Activated T-helper 1 cell treated with anti-CD3 and anti-CD28 coated beads, Interleukin-12 subunit alpha, Interleukin-12 subunit beta, Interleukin-2, Interleukin-4 antibody, amounts not matched to agents 30 ng/mL and 10 ng/mL and 1 ng/mL, durations not matched to agents 14 hours and 24 hours and 36 hours (primary cell): ENCODE measurements around the gene KLF8. TPM values are rescaled to one million over a fixed set of nuclear protein-coding genes. Genes with fewer than 3 reads are reported as not detected.
A peak's percentile ranks its signal among the peaks of the same experiment; 100 is the strongest.

Source experiments
- DNase-seq: peaks from one replicate; pipeline ENCODE4 v3.0.0; 2021; ENCODE audit warnings: low spot score
- H3K27ac Mint-ChIP-seq: one replicate; pipeline ENCODE4 v1.8.0; 2021; ENCODE audit warnings: mild to moderate bottlenecking, mixed read lengths
- H3K27me3 Mint-ChIP-seq: one replicate; pipeline ENCODE4 v1.8.0; 2022; ENCODE audit warnings: mild to moderate bottlenecking, moderate library complexity, mixed read lengths; ENCODE audit not compliant: insufficient read depth
- H3K36me3 Mint-ChIP-seq: one replicate; pipeline ENCODE4 v1.8.0; 2021; ENCODE audit warnings: low read depth, mixed read lengths
- H3K4me1 Mint-ChIP-seq: one replicate; pipeline ENCODE4 v1.8.0; 2021; ENCODE audit warnings: low read depth, mixed read lengths
- H3K4me3 Mint-ChIP-seq: one replicate; pipeline ENCODE4 v1.8.0; 2021; ENCODE audit warnings: mild to moderate bottlenecking, moderate library complexity, mixed read lengths
- H3K9me3 Mint-ChIP-seq: one replicate; pipeline ENCODE4 v1.8.0; 2021; ENCODE audit warnings: mixed read lengths
- intact Hi-C: fragments of 100-400 bp; cut with micrococcal nuclease; formaldehyde crosslinking; loops from one replicate; pipeline ENCODE4 v1.15.1; 2024
- total RNA-seq: library from RNA; stranded (reverse); gene quantifications from 2 replicates; pipeline ENCODE4 v1.2.3, GENCODE V29; 2022

Gene KLF8
- total RNA-seq, 1 donor from 2014 or later = 6.3 TPM

DNA sequence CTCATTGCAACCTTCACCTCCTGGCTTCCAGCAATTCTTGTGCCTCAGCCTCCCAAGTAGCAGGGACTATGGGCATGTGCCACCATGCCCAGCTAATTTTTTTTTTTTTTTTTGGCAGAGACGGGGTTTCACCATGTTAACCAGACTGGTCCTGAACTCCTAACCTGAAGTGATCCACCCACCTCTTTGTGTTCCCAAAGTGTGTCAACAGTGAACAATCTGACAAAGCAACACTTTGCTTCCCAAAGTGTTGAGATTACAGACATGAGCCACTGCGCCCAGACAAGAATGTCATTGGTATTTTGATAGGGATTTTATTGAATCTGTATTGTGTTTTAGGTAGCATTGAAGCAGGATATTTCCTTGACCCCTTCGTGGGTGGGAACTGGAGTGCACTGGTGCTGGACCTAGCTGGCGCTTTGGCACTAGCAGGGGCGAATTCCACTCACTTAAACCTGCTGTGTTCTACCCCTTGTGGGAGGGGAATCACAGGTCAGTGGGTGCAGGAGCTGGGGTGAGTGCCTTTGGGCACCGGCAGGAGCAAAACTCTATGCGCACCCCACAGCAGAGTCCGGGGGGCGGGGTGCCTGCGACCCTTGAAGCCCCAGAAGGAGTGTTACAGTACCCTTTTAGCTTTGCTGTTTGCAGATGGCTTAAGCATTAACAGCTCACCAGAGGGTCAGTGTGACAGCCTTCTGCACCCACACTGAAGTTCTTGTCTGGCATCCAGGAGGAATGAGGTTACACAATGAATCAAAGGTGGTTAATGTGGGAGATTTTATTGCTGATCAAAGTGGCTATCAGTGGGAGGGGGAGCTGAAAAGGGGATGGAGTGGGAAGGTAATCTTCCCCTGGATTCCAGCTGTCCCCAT, 21.9 kb downstream of the KLF8 start:
- no peaks in the 10 kb centered on the region for H3K4me1 Mint-ChIP-seq
- DNase-seq = no peak
- no peaks in the 10 kb centered on the region for H3K27me3 Mint-ChIP-seq
- peaks cover 6% of the 10 kb centered on the region for H3K36me3 Mint-ChIP-seq
- H3K9me3 Mint-ChIP-seq = no peaks in the 10 kb centered on the region
- H3K4me3 Mint-ChIP-seq = no peak overlapping the region
- no peak overlapping the region for H3K27ac Mint-ChIP-seq
- intact Hi-C loops = no loop called here

DNA sequence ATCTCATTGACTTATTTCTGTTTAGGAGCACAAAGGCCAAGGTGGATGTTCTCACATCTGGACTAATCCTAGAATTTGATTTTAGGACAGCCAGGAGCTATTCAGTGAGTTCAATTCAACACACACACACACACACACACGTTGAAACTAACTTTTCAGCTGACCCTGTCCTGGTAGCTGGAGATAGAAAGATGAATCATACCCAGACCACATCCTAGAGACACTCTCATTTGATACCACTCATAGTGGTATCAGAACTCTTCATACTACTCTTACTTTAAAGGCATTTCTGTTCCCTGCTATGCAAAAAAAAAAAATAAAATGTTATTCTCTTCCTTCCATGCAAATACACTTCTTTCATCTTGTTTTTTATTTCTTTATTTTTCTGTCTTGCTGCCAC, 36.7 kb downstream of the KLF8 start:
- intact Hi-C loops = no loop called here
- no peaks in the 10 kb centered on the region for H3K9me3 Mint-ChIP-seq
- DNase-seq = no peak
- H3K27me3 Mint-ChIP-seq = no peaks in the 10 kb centered on the region
- no peak overlapping the region for H3K27ac Mint-ChIP-seq
- peaks cover 13% of the 10 kb centered on the region for H3K4me1 Mint-ChIP-seq
- H3K4me3 Mint-ChIP-seq = no peak overlapping the region
- peaks cover 19% of the 10 kb centered on the region for H3K36me3 Mint-ChIP-seq

DNA sequence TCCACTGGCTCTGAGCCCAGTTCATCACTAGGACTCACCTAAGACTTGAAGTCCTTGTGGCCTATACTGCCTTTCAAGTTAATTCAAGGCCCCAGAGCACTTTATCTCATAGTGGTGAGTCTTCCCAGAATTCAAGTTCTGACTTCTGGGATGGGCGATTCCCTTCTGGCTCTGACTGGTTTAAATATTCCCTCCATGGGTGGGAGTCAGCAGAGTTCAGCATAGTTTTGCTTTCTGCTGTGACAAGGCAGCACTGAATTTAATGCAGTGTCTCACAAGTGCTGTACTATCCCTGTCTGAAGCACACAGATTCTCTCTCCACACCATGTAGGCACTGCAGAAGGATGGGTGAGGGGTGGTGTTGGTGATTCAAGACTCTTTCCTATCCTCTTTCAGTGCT, 46.5 kb downstream of the KLF8 start:
- Mint-ChIP-seq H3K36me3 (no peaks in the 10 kb centered on the region), H3K9me3 (no peaks in the 10 kb centered on the region), H3K4me1 (peaks cover 11% of the 10 kb centered on the region), H3K27me3 (peaks cover 2% of the 10 kb centered on the region), H3K4me3 (no peak overlapping the region), H3K27ac (no peak overlapping the region)
- intact Hi-C loops = no loop called here
- DNase-seq = no peak

DNA sequence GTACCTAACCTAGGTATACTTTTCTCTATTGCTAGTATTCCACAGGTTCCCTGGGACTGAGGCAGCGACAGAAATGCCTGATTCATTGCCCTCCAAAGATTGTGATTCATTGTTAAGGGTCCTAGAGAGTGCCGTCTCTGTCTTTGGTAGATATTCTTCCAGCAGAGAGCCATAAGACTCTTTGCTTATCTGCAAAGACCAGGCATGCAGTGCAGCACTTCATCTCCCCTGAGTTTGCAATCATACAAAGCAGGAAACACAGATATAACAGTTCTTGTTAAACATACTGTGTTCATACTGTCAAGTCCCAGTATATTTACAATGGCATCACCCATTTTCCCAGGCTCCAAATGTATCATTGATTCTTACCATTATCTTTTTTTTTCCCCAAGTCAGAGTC, 47.7 kb downstream of the KLF8 start:
- Mint-ChIP-seq H3K36me3 (peaks cover 3% of the 10 kb centered on the region), H3K4me1 (peaks cover 11% of the 10 kb centered on the region), H3K27ac (no peak overlapping the region), H3K4me3 (no peak overlapping the region), H3K9me3 (no peaks in the 10 kb centered on the region), H3K27me3 (peaks cover 2% of the 10 kb centered on the region)
- DNase-seq = no peak
- intact Hi-C loops = loop anchor here (5.0 kb wide), 1 partner anchor 697 kb away; no protein-coding TSS in a partner anchor

DNA sequence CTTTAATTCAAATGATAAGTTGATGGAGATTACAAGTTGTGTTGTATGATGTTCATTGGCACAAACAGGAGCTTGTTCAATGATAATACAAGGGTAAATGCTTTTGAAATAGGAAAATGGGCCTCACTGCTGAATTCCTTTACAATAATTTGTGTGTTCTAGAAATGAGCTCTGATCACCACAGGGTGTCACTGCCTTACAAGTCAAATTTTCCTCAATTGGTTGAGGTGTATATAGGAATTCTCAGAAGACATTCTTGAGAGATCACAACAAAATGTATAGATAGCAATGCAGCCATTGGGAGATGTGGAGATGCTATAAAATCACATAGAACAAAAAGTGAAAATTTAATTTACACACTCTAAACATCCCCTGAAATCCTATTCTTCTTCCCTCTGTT, 49.6 kb downstream of the KLF8 start:
- Mint-ChIP-seq H3K9me3 (no peaks in the 10 kb centered on the region), H3K4me1 (peaks cover 11% of the 10 kb centered on the region), H3K27me3 (no peaks in the 10 kb centered on the region), H3K27ac (no peak overlapping the region), H3K4me3 (no peak overlapping the region), H3K36me3 (peaks cover 8% of the 10 kb centered on the region)
- DNase-seq = peak; percentile 1
- intact Hi-C loops = loop anchor here (1.0 to 5.0 kb wide), 3 partner anchors 281 to 696 kb away; partner anchors contain the start of gene UBQLN2

DNA sequence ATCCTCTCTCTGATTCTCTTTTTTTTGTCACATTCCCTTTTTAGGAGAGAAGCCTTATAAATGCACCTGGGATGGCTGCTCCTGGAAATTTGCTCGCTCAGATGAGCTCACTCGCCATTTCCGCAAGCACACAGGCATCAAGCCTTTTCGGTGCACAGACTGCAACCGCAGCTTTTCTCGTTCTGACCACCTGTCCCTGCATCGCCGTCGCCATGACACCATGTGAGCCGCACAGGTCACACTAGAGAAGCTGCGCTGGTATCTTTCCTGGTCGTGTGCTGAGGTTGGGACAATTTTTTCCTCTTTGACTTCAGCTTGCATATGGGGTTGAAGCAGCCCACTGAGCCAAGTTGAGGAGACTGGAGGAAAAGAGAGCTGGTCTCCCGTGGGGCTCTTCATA, 52.1 kb downstream of the KLF8 start:
- H3K27ac Mint-ChIP-seq = no peak overlapping the region
- no peaks in the 10 kb centered on the region for H3K9me3 Mint-ChIP-seq
- peaks cover 11% of the 10 kb centered on the region for H3K4me1 Mint-ChIP-seq
- no peak for DNase-seq
- no peak overlapping the region for H3K4me3 Mint-ChIP-seq
- intact Hi-C loops = loop anchor here (5.0 kb wide), 1 partner anchor 693 kb away; no protein-coding TSS in a partner anchor
- H3K27me3 Mint-ChIP-seq = no peaks in the 10 kb centered on the region
- peaks cover 17% of the 10 kb centered on the region for H3K36me3 Mint-ChIP-seq

DNA sequence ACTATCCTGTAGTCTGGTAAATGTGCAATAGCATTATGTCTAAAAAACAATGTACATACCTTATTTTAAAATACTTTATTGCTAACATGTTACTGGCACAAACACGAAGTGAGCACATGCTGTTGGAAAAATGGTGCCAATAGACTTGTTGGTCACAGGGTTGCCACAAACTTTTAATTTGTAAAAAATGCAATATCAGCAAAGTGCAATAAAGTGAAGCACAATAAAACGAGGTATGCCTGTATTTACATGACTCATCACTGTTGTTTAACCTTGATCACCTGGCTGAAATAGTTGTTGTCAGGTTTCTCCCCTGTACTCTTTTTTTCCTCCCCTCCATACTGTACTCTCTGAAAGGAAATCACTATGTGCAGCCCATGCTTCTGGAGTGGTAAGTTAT, 56.5 kb downstream of the KLF8 start:
- Mint-ChIP-seq H3K9me3 (peaks cover 6% of the 10 kb centered on the region), H3K4me3 (no peak overlapping the region), H3K27ac (no peak overlapping the region), H3K4me1 (no peaks in the 10 kb centered on the region), H3K27me3 (no peaks in the 10 kb centered on the region), H3K36me3 (peaks cover 20% of the 10 kb centered on the region)
- DNase-seq = no peak
- intact Hi-C loops = no loop called here

DNA sequence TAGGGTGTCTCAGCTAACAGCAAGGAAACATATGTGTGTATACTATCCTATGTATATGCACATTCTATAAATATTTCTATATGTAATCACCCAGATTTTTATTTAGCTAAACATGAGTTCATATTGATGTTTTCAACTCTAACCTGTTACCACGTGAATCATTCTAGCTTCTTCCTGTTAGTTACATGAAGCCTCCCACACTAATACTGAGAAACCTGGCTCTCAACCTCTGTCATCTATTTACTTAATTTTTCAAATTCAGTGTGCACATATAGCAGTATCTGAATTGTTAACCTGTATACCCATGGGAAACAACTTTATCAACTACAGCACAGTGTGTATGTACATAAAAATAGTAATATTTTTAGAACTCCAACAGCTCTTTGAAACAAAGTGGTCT, 57.3 kb downstream of the KLF8 start:
- H3K4me3 Mint-ChIP-seq = no peak overlapping the region
- no peaks in the 10 kb centered on the region for H3K4me1 Mint-ChIP-seq
- H3K27ac Mint-ChIP-seq = no peak overlapping the region
- DNase-seq = no peak
- intact Hi-C loops = no loop called here
- no peaks in the 10 kb centered on the region for H3K27me3 Mint-ChIP-seq
- H3K9me3 Mint-ChIP-seq = peaks cover 12% of the 10 kb centered on the region
- H3K36me3 Mint-ChIP-seq = peaks cover 20% of the 10 kb centered on the region

DNA sequence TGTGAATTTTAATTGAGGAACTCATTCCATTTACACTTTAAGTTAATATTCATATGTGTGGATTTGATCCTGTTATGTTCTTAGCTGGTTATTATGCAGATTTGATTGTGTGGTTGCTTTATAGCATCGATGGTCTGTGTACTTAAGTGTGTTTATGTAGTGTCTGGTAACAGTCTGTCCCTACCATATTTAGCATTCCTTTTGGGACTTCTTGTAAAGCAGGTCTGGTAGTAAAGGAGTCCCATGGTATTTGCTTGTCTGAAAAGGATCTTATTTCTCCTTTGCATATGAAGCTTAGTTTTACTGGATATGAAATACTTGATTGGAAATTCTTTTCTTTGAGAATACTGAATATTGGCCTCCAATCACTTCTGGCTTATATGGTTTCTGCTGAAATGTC, 76.6 kb downstream of the KLF8 start:
- peaks cover 8% of the 10 kb centered on the region for H3K4me1 Mint-ChIP-seq
- no peaks in the 10 kb centered on the region for H3K27me3 Mint-ChIP-seq
- H3K4me3 Mint-ChIP-seq = no peak overlapping the region
- peaks cover 31% of the 10 kb centered on the region for H3K9me3 Mint-ChIP-seq
- no peak overlapping the region for H3K27ac Mint-ChIP-seq
- H3K36me3 Mint-ChIP-seq = peaks cover 6% of the 10 kb centered on the region
- no peak for DNase-seq
- intact Hi-C loops = no loop called here

DNA sequence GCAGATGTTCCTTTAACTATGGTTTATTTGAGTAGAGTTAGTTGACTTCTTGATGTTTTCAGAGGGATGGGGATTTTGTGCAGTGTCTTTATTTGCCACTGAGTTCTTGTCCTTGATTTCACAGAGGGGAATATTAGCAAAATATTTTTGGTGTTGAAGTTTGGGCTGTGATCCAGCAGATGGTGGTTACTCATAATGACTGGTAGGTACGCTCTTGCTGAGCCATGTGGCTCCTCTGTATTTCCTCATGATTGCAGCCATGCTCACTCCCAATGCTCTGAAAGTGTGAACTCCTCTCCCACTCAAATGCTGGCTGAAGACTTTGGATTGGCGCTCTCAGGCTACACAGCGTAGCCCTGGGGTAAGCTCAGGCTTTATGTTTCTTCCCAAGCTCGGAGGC, 77.7 kb downstream of the KLF8 start:
- peaks cover 15% of the 10 kb centered on the region for H3K4me1 Mint-ChIP-seq
- intact Hi-C loops = no loop called here

DNA sequence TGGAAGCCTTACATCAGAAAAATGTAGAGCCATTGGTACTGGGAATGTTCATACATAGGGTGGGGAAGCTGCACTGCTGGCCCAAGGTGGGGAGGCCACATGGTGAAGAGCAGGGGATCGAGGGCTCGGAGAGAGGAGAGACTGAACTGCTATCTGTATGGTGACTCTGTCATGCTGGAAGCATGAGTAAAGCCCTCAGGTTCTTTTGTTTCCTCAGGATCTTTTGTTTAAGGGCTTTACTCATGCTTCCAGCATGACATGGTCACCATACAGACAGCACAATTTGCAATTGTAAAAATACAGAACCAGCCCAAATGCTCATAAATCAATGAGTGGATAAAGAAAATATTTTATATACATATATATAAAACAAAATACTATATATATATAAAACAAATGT, 78.4 kb downstream of the KLF8 start:
- peaks cover 6% of the 10 kb centered on the region for H3K36me3 Mint-ChIP-seq
- DNase-seq = no peak
- intact Hi-C loops = no loop called here
- H3K4me3 Mint-ChIP-seq = no peak overlapping the region
- H3K27me3 Mint-ChIP-seq = no peaks in the 10 kb centered on the region
- H3K27ac Mint-ChIP-seq = no peak overlapping the region
- H3K9me3 Mint-ChIP-seq = peaks cover 29% of the 10 kb centered on the region
- H3K4me1 Mint-ChIP-seq = peaks cover 15% of the 10 kb centered on the region

More for the DNA sequence above, 77.7 kb downstream of the KLF8 start:
- Mint-ChIP-seq H3K27ac (no peak overlapping the region), H3K4me3 (no peak overlapping the region), H3K27me3 (no peaks in the 10 kb centered on the region), H3K9me3 (peaks cover 31% of the 10 kb centered on the region), H3K36me3 (peaks cover 6% of the 10 kb centered on the region)
- DNase-seq = no peak

DNA sequence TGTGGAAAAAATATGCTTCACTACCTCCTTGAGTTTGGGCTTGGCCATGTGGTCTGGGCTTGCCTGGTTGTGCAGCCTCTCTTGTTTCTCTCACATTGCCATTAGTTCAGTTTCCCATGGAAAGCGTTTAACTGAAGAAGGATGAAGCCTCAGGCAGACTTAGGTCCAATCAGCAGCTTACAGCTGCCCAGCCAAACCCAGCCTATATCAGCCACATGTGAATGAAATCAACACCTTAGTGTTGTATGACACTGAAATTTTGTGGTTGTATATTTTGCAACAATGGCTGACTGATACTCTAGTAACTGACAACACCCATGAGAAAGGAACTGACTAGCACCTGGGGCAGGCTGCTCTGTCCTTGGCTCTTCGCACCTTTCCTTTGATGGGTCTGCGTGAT, 81.2 kb downstream of the KLF8 start:
- Mint-ChIP-seq H3K36me3 (peaks cover 2% of the 10 kb centered on the region), H3K9me3 (peaks cover 13% of the 10 kb centered on the region), H3K27ac (no peak overlapping the region), H3K4me3 (no peak overlapping the region), H3K4me1 (peaks cover 15% of the 10 kb centered on the region), H3K27me3 (no peaks in the 10 kb centered on the region)
- DNase-seq = no peak
- intact Hi-C loops = no loop called here

DNA sequence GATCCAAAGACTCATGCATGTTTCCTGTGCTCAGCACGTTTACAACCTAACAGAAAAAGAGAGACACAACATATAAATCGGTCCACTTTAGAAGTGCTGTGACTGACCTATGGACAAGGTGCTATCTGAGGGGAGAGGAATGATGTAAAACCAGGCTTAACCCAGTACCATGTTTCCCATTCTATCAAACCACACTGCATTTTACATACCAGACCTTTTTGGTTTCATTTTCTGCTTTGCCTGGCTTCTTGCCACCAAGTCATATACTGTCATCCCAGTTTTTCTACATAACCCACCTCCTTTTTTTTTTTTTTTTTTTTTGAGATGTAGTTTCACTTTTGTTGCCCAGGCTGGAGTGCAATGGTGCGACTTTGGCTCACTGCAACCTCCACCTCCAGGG, 82.2 kb downstream of the KLF8 start:
- peaks cover 6% of the 10 kb centered on the region for H3K9me3 Mint-ChIP-seq
- no peak overlapping the region for H3K4me3 Mint-ChIP-seq
- no peaks in the 10 kb centered on the region for H3K36me3 Mint-ChIP-seq
- no peak overlapping the region for H3K27ac Mint-ChIP-seq
- H3K4me1 Mint-ChIP-seq = peaks cover 15% of the 10 kb centered on the region
- no peaks in the 10 kb centered on the region for H3K27me3 Mint-ChIP-seq
- intact Hi-C loops = no loop called here
- peak; percentile 9 for DNase-seq
